Left forelimb (tissue), 1 donor: ENCODE data around the gene ATXN10.
"Not testable (repeated sequence)": the region's sequence is repeated elsewhere in the genome, so short reads cannot be mapped to it uniquely, and the experiment has no call there.

Source experiments
- DNase-seq: peaks from one replicate; pipeline ENCODE4 v3.0.0-alpha.2; 2018; ENCODE audit warnings: low spot score

ATXN10 gene

GRCh38 chr22:45644714-45645113 is 26.9 kb upstream of the ATXN10 start:
- no peak for DNase-seq

GRCh38 chr22:45645150-45645525 is 26.5 kb upstream of the ATXN10 start:
- no peak for DNase-seq

- peak; percentile 80 for DNase-seq
These were observed 25.9 kb upstream of the ATXN10 start for GRCh38 chr22:45645526-45646414.

GRCh38 chr22:45647532-45648225 is 24.0 kb upstream of the ATXN10 start:
- DNase-seq = no peak

GRCh38 chr22:45648301-45649117 is 23.1 kb upstream of the ATXN10 start:
- no peak for DNase-seq

GRCh38 chr22:45649809-45650208 is 21.8 kb upstream of the ATXN10 start:
- DNase-seq = no peak

- DNase-seq = no peak
These were observed 20.9 kb upstream of the ATXN10 start for GRCh38 chr22:45650721-45651120.

- no peak for DNase-seq
These were observed 19.6 kb upstream of the ATXN10 start for GRCh38 chr22:45651931-45652528.

GRCh38 chr22:45656577-45656976 is 15.1 kb upstream of the ATXN10 start:
- DNase-seq = no peak

- no peak for DNase-seq
These were observed 13.9 kb upstream of the ATXN10 start for GRCh38 chr22:45657701-45658100.

- DNase-seq = no peak
These were observed 7.4 kb upstream of the ATXN10 start for GRCh38 chr22:45664136-45664646.

- DNase-seq = no peak
These were observed 4.1 kb upstream of the ATXN10 start for GRCh38 chr22:45667486-45667885.

GRCh38 chr22:45670363-45670762 is 1.3 kb upstream of the ATXN10 start:
- not testable (repeated sequence) for DNase-seq

GRCh38 chr22:45670981-45671782 is 452 bp upstream of the ATXN10 start:
- DNase-seq = no peak

- DNase-seq = no peak
These were observed 1.2 kb downstream of the ATXN10 start for GRCh38 chr22:45672564-45673481.

GRCh38 chr22:45673482-45674175 is 2.0 kb downstream of the ATXN10 start:
- no peak for DNase-seq

- no peak for DNase-seq
These were observed 4.4 kb downstream of the ATXN10 start for GRCh38 chr22:45676024-45676423.

- DNase-seq = no peak
These were observed 5.4 kb downstream of the ATXN10 start for GRCh38 chr22:45677063-45677462.
